Erythroblast (primary cell): ENCODE data around the gene TLE2.
"Not testable (repeated sequence)": the region's sequence is repeated elsewhere in the genome, so short reads cannot be mapped to it uniquely, and the experiment has no call there.

Experiments used
- DNase-seq, 2 experiments: peaks; one replicate each; lab custom pipeline; 2025; lab: John Stamatoyannopoulos, UW
- GATA1 ChIP-seq: IDR thresholded peaks from 2 replicates; pipeline ENCODE4 v1.6.1; 2011; ENCODE audit warnings: low read depth, mild to moderate bottlenecking, control low read depth, low read length, moderate library complexity
- POLR2A ChIP-seq: IDR thresholded peaks from 2 replicates; pipeline ENCODE4 v1.6.1; 2011; ENCODE audit warnings: mild to moderate bottlenecking, low read length

TLE2 gene

DNA sequence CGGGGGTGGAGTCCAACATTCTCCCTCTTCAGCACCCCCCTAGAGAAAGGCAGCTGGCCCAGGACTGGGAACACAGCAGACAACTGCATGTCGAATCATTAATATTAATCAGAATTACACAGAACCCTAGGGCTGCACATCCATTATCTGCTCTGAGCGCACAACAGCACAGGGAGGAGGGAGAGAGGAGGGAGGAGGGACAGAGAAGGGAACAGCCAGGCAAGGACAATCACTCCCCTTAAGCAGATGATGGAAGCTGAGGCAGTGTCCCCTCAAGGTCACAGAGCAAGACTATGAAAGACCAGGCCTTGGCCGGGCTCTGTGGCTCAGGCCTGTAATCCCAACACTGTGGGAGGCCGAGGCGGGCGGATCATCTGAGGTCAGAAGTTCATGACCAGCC, 26.0 kb downstream of the TLE2 start:
- no peak for TF ChIP-seq POLR2A
- no peak for TF ChIP-seq GATA1
- no peak for DNase-seq

DNA sequence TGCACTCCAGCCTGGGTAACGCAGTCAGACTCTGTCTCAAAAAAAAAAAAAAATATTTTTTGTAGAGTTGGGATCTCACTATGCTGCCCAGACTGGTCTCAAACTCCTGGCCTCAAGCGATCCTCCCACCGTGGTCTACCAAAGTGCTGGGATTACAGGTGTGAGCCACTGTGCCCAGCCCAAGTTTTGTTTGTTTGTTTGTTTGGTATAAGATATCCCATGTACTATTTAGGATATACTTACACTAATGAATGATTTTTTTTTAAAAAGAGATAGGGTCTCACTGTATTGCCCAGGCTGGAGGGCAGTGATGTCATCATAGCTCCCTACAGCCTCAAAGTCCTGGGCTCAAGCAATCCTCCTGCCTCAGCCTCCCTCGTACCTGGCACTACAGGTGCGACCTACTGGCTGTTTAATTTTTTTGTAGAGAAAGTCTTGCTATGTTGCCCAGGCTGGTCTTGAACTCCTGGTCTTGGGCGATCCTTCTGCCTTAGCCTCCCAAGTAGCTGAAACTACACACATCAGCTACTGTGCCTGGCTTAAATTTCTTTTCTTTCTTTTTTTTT, 27.8 kb downstream of the TLE2 start:
- DNase-seq = no peak
- no peak for TF ChIP-seq GATA1
- TF ChIP-seq POLR2A = no peak

DNA sequence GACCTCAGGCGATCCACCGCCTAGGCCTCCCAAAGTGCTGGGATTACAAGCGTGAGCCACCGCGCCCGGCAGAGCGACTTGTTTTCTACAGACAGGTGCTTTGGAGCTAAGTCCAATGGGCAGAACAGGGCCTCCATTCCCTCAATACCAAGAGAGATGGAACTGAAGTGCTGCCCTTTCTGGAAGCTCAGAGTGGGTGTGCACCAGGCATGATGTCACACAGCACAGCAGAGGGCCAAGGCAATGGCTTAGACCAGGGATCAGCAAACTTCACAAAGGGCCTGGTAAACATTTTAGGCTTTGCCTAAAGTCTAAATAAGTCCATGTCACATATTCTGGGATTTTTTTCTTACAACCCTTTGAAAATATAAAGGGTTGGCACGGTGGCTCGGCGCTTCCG, 30.4 kb downstream of the TLE2 start:
- no peak for TF ChIP-seq GATA1
- DNase-seq = no peak

- DNase-seq = no peak
- TF ChIP-seq GATA1 = no peak
- no peak for TF ChIP-seq POLR2A
Observed at GRCh38 chr19:2997720-2998119, 31.4 kb downstream of the TLE2 start.

DNA sequence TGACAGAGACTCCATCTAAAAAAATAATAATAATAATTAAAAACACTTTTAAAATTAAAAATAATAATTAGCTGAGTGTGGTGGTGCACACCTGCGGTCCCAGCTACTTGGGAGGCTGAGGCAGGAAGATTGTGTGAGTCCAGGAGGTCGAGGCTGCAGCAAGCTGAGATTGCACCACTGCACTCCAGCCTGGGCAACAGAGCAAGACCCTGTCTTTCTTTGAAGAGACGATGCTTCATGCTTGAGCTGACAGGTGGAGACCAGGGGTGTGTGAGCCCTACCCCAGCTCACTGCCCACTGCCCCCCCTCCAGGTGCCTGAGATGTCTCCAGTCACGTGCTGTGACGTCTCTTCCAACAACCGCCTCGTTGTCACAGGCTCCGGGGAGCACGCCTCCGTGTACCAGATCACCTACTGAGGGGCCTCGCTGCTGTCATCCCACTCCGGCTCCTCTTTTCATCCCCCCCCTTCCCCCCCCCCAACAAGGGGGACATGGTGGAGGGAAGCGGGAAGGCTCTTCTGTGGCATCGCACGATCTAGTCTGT, 34.4 kb downstream of the TLE2 start:
- DNase-seq = no peak
- TF ChIP-seq POLR2A (no peak), GATA1 (no peak)

DNA sequence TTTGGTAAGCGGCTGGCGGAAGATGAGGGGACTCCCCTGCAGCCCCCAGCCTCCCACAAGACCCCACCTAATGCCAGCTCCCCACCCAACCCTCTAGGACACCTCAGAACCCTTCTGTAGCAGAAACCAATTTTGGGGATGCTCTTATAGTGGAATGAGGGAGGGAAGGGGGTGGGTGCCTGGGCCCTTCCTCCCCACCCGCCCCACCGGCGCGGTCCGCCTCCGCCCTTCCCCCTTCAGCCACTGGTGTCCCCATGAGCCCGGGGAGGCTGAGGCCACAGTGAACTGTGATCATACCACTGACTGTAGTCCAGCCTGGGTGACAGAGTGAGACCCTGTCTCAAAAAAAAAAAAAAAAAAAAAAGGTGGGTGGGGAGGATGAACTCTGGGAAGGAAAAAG, 35.5 kb downstream of the TLE2 start:
- no peak for DNase-seq
- TF ChIP-seq POLR2A (no peak), GATA1 (no peak)

GRCh38 chr19:2992958-2993357, 36.1 kb downstream of the TLE2 start:
- TF ChIP-seq GATA1 (no peak), POLR2A (no peak)
- DNase-seq = no peak

- DNase-seq = not testable (repeated sequence)
Observed at GRCh38 chr19:2992333-2992732, 36.7 kb downstream of the TLE2 start.

DNA sequence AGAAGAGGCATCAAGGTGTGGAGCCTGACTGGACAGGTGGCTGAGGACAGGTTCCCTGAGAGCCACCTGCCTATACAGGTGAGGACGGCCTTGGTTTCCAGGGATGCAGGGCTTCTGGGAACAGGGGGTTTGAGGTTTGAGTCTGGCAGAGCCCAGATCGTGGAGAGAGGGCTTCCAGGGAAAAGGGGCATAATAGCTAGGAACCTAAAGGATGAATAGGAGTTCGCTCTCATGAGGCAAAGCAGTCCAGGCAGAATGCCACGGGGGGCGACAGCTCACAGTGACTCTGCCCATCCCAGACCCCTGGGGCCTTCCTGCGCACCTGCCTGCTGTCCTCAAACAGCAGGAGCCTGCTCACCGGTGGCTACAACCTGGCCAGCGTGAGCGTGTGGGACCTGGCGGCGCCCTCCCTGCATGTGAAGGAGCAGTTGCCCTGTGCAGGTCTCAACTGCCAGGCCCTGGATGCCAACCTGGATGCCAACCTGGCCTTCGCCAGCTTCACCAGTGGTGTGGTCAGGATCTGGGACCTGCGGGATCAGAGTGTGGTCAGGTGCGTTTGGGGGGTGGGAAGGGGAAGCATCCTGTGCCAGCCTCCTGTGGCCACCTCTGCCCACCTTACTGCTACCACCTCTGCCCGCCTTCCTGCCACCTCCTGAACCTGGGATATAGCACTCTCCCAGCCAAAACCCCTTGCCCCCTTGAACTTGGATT, 39.7 kb downstream of the TLE2 start:
- TF ChIP-seq GATA1 = no peak
- TF ChIP-seq POLR2A = no peak
- DNase-seq = no peak

DNA sequence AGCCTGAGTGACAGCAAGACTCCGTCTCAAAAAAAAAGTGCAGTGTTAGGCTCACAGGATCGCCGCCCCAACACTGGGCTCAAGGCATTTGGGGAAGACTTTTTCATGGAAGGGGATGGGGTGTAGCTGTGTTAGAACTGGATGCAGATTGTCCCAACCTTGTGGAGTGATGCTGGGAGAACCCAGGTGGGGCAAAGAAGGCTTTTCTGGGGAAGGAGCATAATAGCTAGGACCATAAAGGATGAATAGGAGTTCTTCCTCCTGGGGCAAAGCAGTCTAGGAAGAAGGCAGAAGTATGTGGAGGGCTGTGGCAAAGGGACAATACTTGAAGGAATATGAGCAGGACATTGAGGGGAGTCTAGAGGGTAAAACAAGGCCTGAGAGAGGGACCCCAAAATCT, 40.5 kb downstream of the TLE2 start:
- DNase-seq = no peak
- TF ChIP-seq GATA1 (no peak), POLR2A (no peak)

DNA sequence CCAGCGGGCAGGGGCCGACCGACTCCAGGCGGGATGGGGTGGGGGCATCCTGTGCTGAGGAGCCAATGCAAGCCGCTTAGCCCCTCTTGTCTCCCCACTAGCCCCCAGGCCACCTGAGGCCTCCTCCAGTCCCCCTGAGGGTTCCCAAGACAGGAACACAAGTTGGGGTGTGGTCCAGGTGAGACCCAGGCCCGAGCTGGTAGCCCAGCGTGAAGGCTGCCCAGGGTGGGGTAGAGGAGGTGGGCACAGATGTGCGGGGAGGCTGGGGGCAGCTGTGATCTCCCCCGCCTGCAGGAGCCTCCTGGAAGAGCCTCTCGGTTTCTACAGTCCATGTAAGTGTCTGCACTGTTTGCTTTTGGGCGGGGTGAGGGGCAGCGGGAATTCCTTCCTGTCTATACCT, 41.3 kb downstream of the TLE2 start:
- TF ChIP-seq POLR2A = no peak
- TF ChIP-seq GATA1 = no peak
- no peak for DNase-seq

- no peak for DNase-seq
- TF ChIP-seq POLR2A (no peak), GATA1 (no peak)
Observed at GRCh38 chr19:2986951-2987524, 42.0 kb downstream of the TLE2 start.

DNA sequence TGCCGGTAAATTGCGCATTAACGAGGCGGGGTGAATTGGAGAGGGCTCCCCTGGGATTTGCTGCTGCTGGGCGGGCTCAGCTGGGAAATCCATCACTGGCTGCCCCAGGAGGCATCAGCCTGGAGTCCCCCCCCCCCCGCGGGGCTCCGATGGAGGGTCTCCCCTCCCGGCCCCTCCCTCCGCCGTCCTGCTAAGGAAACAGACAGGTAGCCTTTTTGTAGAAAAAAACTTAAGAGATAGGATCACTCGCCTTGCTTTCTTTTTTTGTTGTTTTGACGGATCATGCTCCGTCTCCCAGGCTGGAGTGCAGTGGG, 44.9 kb downstream of the TLE2 start:
- no peak for DNase-seq
- no peak for TF ChIP-seq POLR2A

DNA sequence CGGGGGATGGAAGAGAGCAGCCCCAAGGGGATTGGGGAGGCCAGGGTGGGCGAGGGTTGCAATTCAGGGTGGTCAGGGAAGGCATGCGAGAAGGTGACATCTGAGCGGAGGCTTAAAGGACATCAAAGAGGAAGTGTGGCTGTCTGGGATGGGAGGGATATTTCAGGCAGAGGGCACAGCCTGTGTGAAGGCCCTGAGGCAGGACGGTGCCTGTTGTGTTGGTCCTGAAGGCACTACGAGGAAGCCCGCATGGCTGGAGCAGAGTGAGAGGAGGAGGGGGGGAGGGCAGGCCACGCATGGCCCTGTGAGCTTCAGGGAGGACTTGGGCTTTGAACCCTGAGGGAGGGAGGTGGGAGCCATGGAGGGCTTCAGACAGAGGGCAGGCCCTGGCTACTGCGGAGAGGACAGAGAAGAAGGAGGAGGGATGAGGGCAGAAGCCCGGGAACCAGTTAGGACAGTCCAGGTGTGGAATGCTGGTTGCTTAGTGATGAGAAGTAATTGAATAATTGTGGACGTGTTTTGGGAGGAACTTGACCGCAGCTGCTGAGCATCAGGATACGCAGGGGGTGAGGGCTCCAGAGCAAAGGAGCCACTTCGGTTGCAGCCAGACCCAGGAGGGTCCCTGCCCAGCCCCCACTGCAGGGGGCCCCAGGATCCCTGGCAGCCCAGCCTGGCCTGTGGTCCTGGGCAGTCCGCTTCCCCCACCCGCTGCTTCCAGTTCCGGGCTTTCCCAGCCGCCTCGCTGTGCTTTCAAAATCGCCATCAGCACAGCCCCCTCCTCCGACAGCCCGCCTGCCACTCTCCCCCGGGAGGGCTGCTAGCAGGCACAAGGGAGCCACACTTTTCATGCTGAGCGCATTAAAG, 45.5 kb downstream of the TLE2 start:
- no peak for DNase-seq
- TF ChIP-seq GATA1 = no peak
- no peak for TF ChIP-seq POLR2A
